Colonic mucosa (tissue), 4 donors: ENCODE data around the gene LTBP2. TPM values are rescaled to one million over a fixed set of nuclear protein-coding genes. Genes with fewer than 3 reads are reported as not detected.

Source experiments
- DNase-seq: peaks from one replicate; pipeline ENCODE4 v3.0.0-alpha.2; 2020
- H3K27ac ChIP-seq: fragments of 200-600 bp; one replicate; pipeline ENCODE4 v1.8.0; 2021
- H3K27me3 ChIP-seq: fragments of 200-600 bp; one replicate; pipeline ENCODE4 v1.8.0; 2021
- H3K36me3 ChIP-seq: fragments of 200-600 bp; one replicate; pipeline ENCODE4 v1.8.0; 2021
- H3K4me1 ChIP-seq: fragments of 200-600 bp; one replicate; pipeline ENCODE4 v1.8.0; 2021; ENCODE audit warnings: mild to moderate bottlenecking
- H3K4me3 ChIP-seq: fragments of 200-600 bp; one replicate; pipeline ENCODE4 v1.8.0; 2021
- H3K9ac ChIP-seq, 2 donors: one replicate each; pipeline ENCODE4 v1.7.0; 2013; ENCODE audit warnings: control low read depth in 2 of 2, low read depth in 2 of 2, low read length in 2 of 2
- H3K9me3 ChIP-seq: fragments of 200-600 bp; one replicate; pipeline ENCODE4 v1.8.0; 2021
- intact Hi-C: fragments of 100-400 bp; cut with DNase I; formaldehyde crosslinking; loops from one replicate; pipeline ENCODE4 v1.14.1; 2022
- total RNA-seq, 2 donors: library from RNA; stranded (reverse); fragmentation: NEBNext Ultra II Directional in 1 of 2; extraction: Animal tissue kit (Norgen Biotek cat#: 25700) in 1 of 2; gene quantifications; one replicate each; pipeline ENCODE4 v1.2.1, GENCODE V29; 2021
- TF ChIP-seq, protein P1 (sequence below): fragments of 200-600 bp; IDR thresholded peaks from one replicate; pipeline ENCODE4 v1.8.0; 2022; ENCODE audit warnings: antibody characterized with exemption, mild to moderate bottlenecking
- donor health status: healthy.
- donor health status: DM: no; HTN: no; CAD: no.
- donor health status: DM: no; HTN: no; CAD: no.

The LTBP2 gene
- total RNA-seq, 2 donors from 2014 or later: 1.9 to 3.7 TPM

DNA sequence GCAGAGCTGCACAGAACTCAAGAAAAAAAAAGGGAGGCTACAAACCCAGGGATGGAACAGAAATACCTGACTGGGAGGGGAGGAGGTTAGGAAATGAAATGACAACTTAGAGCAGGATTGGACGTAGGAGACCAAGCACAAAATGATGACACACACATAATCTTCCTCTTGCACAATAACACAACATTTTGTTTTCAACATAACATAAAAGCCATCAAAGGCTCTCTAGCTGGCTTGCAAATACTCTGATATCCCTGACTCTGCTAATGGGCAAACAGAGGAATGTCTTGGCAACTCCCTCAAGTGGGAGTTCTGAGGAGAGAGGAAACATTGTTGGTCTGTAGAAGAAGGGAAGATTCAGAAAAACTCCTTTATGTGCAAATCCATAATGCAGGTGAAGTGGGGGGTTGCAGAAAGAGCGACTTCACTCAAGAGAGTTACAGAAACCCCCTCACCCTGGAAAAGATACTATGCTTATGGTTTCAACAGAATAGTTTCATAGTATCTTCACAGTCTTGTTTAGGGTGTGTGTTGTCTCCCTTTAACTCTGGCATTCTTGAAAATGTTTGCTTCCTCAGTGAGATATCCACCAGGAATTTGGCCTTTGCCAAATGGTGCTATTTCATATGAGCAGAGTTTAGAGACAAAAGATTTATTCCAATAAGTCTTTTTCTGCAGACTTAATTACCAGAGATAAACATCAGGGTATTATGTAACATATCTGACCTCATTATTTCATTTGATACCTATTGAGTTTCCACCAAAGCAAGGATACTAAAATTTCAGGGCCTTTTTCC, 43.8 kb upstream of the LTBP2 start:
- H3K27me3 ChIP-seq: no peaks in the 10 kb centered on the region

DNA sequence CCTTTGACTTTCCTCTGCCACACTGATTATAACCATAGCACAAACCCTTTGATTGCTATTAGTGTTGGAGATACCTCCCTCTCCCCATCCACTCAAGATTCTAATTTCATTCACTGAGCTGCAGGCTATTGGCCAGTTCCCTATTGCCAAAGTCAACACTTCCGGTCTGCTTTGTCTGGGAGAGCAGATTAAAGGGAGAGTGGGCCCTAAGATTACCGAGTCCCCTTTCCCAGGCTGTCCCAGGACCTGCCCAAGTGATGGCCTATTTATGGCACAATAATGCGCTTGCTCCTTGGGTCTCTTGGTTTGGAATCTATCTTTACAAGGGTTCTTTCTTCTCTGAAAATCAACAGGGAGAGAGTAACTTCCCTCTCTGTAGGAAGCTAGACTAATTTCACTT, 42.9 kb upstream of the LTBP2 start:
- no peak for DNase-seq
- Histone ChIP-seq H3K4me1 (no peaks in the 10 kb centered on the region), H3K36me3 (no peaks in the 10 kb centered on the region), H3K27me3 (no peaks in the 10 kb centered on the region), H3K9ac (no peak overlapping the region), H3K4me3 (no peak overlapping the region), H3K27ac (no peak overlapping the region), H3K9me3 (no peaks in the 10 kb centered on the region)
- intact Hi-C loops: no loop called here
- TF ChIP-seq, protein P1, sequence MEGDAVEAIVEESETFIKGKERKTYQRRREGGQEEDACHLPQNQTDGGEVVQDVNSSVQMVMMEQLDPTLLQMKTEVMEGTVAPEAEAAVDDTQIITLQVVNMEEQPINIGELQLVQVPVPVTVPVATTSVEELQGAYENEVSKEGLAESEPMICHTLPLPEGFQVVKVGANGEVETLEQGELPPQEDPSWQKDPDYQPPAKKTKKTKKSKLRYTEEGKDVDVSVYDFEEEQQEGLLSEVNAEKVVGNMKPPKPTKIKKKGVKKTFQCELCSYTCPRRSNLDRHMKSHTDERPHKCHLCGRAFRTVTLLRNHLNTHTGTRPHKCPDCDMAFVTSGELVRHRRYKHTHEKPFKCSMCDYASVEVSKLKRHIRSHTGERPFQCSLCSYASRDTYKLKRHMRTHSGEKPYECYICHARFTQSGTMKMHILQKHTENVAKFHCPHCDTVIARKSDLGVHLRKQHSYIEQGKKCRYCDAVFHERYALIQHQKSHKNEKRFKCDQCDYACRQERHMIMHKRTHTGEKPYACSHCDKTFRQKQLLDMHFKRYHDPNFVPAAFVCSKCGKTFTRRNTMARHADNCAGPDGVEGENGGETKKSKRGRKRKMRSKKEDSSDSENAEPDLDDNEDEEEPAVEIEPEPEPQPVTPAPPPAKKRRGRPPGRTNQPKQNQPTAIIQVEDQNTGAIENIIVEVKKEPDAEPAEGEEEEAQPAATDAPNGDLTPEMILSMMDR: no peak

More for the DNA sequence above, 43.8 kb upstream of the LTBP2 start:
- no peak overlapping the region for H3K9ac ChIP-seq
- H3K4me1 ChIP-seq: no peaks in the 10 kb centered on the region
- no peak for DNase-seq
- TF ChIP-seq, protein P1: no peak
- no peaks in the 10 kb centered on the region for H3K9me3 ChIP-seq
- H3K4me3 ChIP-seq: no peak overlapping the region
- H3K36me3 ChIP-seq: no peaks in the 10 kb centered on the region
- intact Hi-C loops: no loop called here
- H3K27ac ChIP-seq: no peak overlapping the region

DNA sequence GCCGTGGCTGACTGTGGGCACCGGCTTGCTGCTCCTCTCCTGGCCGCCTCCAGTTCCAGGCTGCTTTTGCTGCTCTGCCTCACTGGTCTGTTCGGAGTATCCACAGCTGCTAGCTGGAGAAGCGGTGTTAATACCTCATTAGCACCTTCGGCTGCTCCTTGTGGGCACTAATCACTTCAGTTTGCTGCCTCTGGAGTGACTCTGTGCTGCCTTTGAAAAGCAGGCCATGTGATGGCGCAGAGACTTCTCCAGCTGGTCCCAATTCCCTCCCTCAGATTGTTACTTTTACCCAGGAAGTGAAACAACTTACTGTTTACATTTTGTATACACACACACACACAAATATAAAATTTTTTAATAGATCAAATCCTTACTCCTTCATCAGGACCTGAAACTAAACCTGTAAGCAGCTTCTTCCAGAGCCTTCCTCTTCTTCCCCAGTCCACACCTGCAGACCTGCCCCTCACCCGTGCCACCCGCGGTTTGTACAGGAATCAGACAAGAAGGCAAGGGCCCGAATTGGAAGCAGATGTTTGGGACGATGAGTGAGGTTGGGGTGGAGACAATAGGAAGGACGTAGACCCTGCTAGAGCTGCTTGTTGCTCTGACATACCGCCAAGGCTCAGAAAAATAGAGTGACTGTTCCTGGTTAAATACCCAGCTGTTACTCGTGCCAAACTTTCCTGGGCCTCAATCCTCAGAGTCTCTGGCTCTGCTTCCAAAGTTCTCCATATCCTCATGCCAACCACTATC, 41.5 kb upstream of the LTBP2 start:
- TF ChIP-seq, protein P1: no peak

DNA sequence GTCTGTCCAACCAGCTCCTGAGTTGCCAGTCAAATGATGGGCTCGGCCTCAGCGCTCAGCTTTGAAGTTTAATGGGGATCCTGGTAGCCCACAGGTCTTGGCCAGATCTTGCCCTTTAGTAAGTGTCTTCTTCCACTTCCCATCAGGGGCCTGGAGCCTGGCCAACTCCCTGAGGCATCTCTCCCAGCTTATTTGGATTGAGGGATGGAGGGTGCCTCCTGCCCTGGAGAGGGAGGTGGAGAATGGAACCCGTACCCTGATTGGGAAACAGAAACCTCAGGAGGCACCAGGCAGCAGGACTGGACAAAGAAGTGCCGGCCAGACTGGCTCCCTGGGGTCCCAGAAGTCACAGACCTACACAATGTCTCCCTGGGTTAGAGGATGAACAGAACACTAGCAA, 40.5 kb upstream of the LTBP2 start:
- TF ChIP-seq, protein P1: no peak
- H3K27me3 ChIP-seq: no peaks in the 10 kb centered on the region
- H3K4me3 ChIP-seq: no peak overlapping the region
- H3K27ac ChIP-seq: no peak overlapping the region
- DNase-seq: no peak
- no peaks in the 10 kb centered on the region for H3K36me3 ChIP-seq
- intact Hi-C loops: no loop called here
- H3K9ac ChIP-seq: no peak overlapping the region
- H3K9me3 ChIP-seq: no peaks in the 10 kb centered on the region
- H3K4me1 ChIP-seq: no peaks in the 10 kb centered on the region

More for the DNA sequence above, 41.5 kb upstream of the LTBP2 start:
- Histone ChIP-seq H3K36me3 (no peaks in the 10 kb centered on the region), H3K9ac (no peak overlapping the region), H3K27me3 (no peaks in the 10 kb centered on the region), H3K4me3 (no peak overlapping the region), H3K9me3 (no peaks in the 10 kb centered on the region), H3K4me1 (no peaks in the 10 kb centered on the region), H3K27ac (no peak overlapping the region)
- intact Hi-C loops: no loop called here
- no peak for DNase-seq

DNA sequence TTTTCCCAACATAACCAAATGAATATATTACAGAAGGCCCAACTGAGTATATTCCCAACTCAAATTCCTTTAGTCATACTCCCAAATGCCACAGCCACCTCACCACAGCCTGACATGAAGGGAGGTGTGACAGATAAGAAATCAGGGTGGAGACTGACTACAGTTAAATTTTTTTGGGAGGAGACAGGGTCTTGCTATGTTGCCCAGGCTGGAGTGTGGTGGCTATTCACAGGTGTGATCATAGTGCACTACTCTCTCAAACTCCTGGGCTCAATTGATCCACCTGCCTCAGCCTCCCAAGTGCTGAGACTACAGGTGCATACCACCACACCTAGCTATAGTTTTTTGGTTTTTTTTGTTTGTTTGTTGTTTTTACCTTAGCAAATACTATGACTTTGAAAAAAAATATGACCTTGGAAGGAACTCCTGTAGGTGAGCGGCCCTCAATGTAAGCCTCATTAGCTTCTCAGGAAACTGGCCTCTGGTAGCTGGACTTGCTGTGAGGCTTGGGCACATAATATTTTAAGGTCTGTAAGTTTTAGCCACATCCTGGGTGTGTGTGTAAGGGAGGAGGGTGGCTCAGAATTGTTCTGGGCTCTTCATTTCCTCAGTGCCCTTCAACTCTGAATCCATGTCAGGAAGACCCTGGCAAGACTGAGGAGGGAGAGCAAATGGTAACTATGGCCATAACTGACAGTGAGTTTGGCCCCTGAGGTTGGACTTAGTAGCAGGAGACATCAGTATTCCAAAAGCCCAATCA, 39.1 kb upstream of the LTBP2 start:
- DNase-seq: no peak
- Histone ChIP-seq H3K4me3 (no peak overlapping the region), H3K36me3 (no peaks in the 10 kb centered on the region), H3K4me1 (no peaks in the 10 kb centered on the region), H3K27me3 (no peaks in the 10 kb centered on the region), H3K9me3 (no peaks in the 10 kb centered on the region), H3K27ac (no peak overlapping the region), H3K9ac (no peak overlapping the region)
- TF ChIP-seq, protein P1: no peak
- intact Hi-C loops: no loop called here
